Measurements from ENCODE around the gene DNTTIP2. TPM values are rescaled to one million over a fixed set of nuclear protein-coding genes. Genes with fewer than 3 reads are reported as not detected.
A peak's percentile ranks its signal among the peaks of the same experiment; 100 is the strongest.

The DNTTIP2 gene
- total RNA-seq, 1 experiment from 2014 or later: 66.1 TPM

GRCh38 chr1:93848350-93848883, 30.6 kb downstream of the DNTTIP2 start:
- ChIA-PET CTCF (interaction anchor here (0.7 to 1.0 kb wide), 2 partner anchors 34 to 219 kb away, joined by 3 to 5 read pairs; no protein-coding TSS in a partner anchor), RAD21 (ENCODE audit: low non-redundant PET in 1 of 2, low total read pairs in 2 of 2, uncharacterized antibody in 2 of 2, unreplicated experiment in 2 of 2) (no interaction called here), POLR2A (no interaction called here)
- Histone ChIP-seq H3K79me2 (ENCODE audit: insufficient read depth, low read length) (no peaks in the 10 kb centered on the region), H4K20me1 (ENCODE audit: insufficient read depth) (no peaks in the 10 kb centered on the region), H3K4me1 (ENCODE audit: control insufficient read depth in 1 of 2, insufficient read depth in 2 of 2, low read length in 2 of 2) (peaks cover 7 to 33% of the 10 kb centered on the region in 2 experiments; a peak in 3 of 4 replicates), H3K27ac (ENCODE audit: low read depth, low read length) (peak overlapping the region; percentile 69), H3K36me3 (ENCODE audit: control insufficient read depth in 1 of 2, insufficient read depth in 2 of 2, low read length in 2 of 2) (no peaks in the 10 kb centered on the region), H3K4me2 (ENCODE audit: low read length) (peak overlapping the region; percentile 97), H3K9me3 (ENCODE audit: control insufficient read depth in 1 of 2, insufficient read depth in 1 of 2, low read depth in 1 of 2, low read length in 2 of 2) (no peaks in the 10 kb centered on the region), H3K9me2 (ENCODE audit: insufficient read depth) (no peaks in the 10 kb centered on the region), H2AFZ (ENCODE audit: low read depth, low read length, poor library complexity, severe bottlenecking) (peak overlapping the region; percentile 79), H3K9ac (ENCODE audit: low read length) (peak overlapping the region; percentile 78), H3K27me3 (ENCODE audit: insufficient read depth, low read length) (no peaks in the 10 kb centered on the region), H3K4me3 (replicated peaks in 1 of 2; ENCODE audit: low read depth in 1 of 2, low read length in 2 of 2) (peak overlapping the region; percentile 59 to 79)
- no TSS peak for BruUV-seq (replicated peaks)
- intact Hi-C loops (cut with micrococcal nuclease): no loop called here
- DNase-seq (ENCODE audit: low read depth, low spot score) (no peak), ATAC-seq (no peak)
- TF ChIP-seq SRF (IDR thresholded peaks at IDR 0.05; ENCODE audit: low read depth): 0 out of 2 replicates have a peak, but pooled peaks have one; percentile 8
- TF ChIP-seq SIN3A (IDR thresholded peaks at IDR 0.05; ENCODE audit: low read depth): peak; percentile 20; the same call in 1 of the 2 replicates
- no peak for TF ChIP-seq FOSL1 (IDR thresholded peaks at IDR 0.05; ENCODE audit: low read depth)
- TF ChIP-seq, protein P1, sequence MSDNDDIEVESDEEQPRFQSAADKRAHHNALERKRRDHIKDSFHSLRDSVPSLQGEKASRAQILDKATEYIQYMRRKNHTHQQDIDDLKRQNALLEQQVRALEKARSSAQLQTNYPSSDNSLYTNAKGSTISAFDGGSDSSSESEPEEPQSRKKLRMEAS (IDR thresholded peaks at IDR 0.05): no peak

- intact Hi-C loops (cut with micrococcal nuclease): no loop called here
- no peaks in the 10 kb centered on the region for H3K9me3 ChIP-seq (ENCODE audit: control insufficient read depth in 1 of 2, insufficient read depth in 1 of 2, low read depth in 1 of 2, low read length in 2 of 2)
- H3K4me2 ChIP-seq (ENCODE audit: low read length): peak overlapping the region; percentile 97
- H3K27me3 ChIP-seq (ENCODE audit: insufficient read depth, low read length): no peaks in the 10 kb centered on the region
- peak overlapping the region; percentile 78 for H3K9ac ChIP-seq (ENCODE audit: low read length)
- H3K36me3 ChIP-seq (ENCODE audit: control insufficient read depth in 1 of 2, insufficient read depth in 2 of 2, low read length in 2 of 2): no peaks in the 10 kb centered on the region
- H2AFZ ChIP-seq (ENCODE audit: low read depth, low read length, poor library complexity, severe bottlenecking): peak overlapping the region; percentile 79
- ChIA-PET POLR2A (no interaction called here), CTCF (no interaction called here), RAD21 (ENCODE audit: low non-redundant PET in 1 of 2, low total read pairs in 2 of 2, uncharacterized antibody in 2 of 2, unreplicated experiment in 2 of 2) (no interaction called here)
- peaks cover 7 to 33% of the 10 kb centered on the region in 2 experiments; a peak in 3 of 4 replicates for H3K4me1 ChIP-seq (ENCODE audit: control insufficient read depth in 1 of 2, insufficient read depth in 2 of 2, low read length in 2 of 2)
- peak; percentile 39 for ATAC-seq
- H4K20me1 ChIP-seq (ENCODE audit: insufficient read depth): no peaks in the 10 kb centered on the region
- peak overlapping the region; percentile 69 for H3K27ac ChIP-seq (ENCODE audit: low read depth, low read length)
- peak overlapping the region; percentile 59 to 79 for H3K4me3 ChIP-seq (replicated peaks in 1 of 2; ENCODE audit: low read depth in 1 of 2, low read length in 2 of 2)
- DNase-seq (ENCODE audit: low read depth, low spot score): peak; percentile 72
- TSS peak; percentile 66 for BruUV-seq (replicated peaks)
- no peaks in the 10 kb centered on the region for H3K9me2 ChIP-seq (ENCODE audit: insufficient read depth)
- no peaks in the 10 kb centered on the region for H3K79me2 ChIP-seq (ENCODE audit: insufficient read depth, low read length)
- TF ChIP-seq EZH2phosphoT487 (IDR thresholded peaks at IDR 0.05; ENCODE audit: borderline replicate concordance) (no peak), CBX3 (IDR thresholded peaks at IDR 0.05; ENCODE audit: low read depth) (peak; percentile 86; the same call in 1 of the 2 replicates), JUND (IDR thresholded peaks at IDR 0.05) (no peak), FOSL1 (IDR thresholded peaks at IDR 0.05; ENCODE audit: low read depth) (no peak), YY1 (IDR thresholded peaks at IDR 0.05; ENCODE audit: extremely low read depth, insufficient replicate concordance, low read depth, low read length) (peak; percentile 78), RAD21 (IDR thresholded peaks at IDR 0.05; ENCODE audit: low read depth) (no peak), EZH2 (IDR thresholded peaks at IDR 0.05) (no peak), TCF7L2 (IDR thresholded peaks at IDR 0.05; ENCODE audit: borderline replicate concordance, extremely low read depth, insufficient read depth, insufficient read length) (no peak), ELF1 (IDR thresholded peaks at IDR 0.05; ENCODE audit: borderline replicate concordance, low read depth) (no peak), CEBPB (IDR thresholded peaks at IDR 0.05; ENCODE audit: low read depth) (peak; percentile 38; the same call in 1 of the 2 replicates), ATF3 (IDR thresholded peaks at IDR 0.05) (no peak), ZFX (IDR thresholded peaks at IDR 0.05) (no peak; the same call in none of the 2 replicates), SP1 (IDR thresholded peaks at IDR 0.05; ENCODE audit: low read depth) (peak; percentile 36; the same call in 1 of the 2 replicates), ZNF274 (IDR thresholded peaks at IDR 0.05; ENCODE audit: low read depth, low read length) (no peak), SRF (IDR thresholded peaks at IDR 0.05; ENCODE audit: low read depth) (peak; percentile 40; the same call in 1 of the 2 replicates), EGR1 (IDR thresholded peaks at IDR 0.05; ENCODE audit: low read depth) (peak; percentile 88), POLR2A (IDR thresholded peaks at IDR 0.05; ENCODE audit: borderline replicate concordance, extremely low read depth, insufficient read depth, insufficient read length) (no peak)
- TF ChIP-seq, protein P1 (IDR thresholded peaks at IDR 0.05): peak; percentile 59
Observed at GRCh38 chr1:93847811-93848288, 31.2 kb downstream of the DNTTIP2 start.

Data from HCT116 (cell line).